Esophagus squamous epithelium (tissue), 4 donors: ENCODE data around the gene MON2.

Experiments
- POLR2A ChIP-seq, 4 donors: fragments of 450-650 bp; IDR thresholded peaks; one replicate each; pipeline ENCODE4 v1.6.1; 2017; ENCODE audit warnings: antibody characterized with exemption in 4 of 4, mild to moderate bottlenecking in 4 of 4, moderate library complexity in 3 of 4
- TF ChIP-seq, protein P1 (sequence below), 6 experiments: fragments of 450-650 bp in 4 of 6; fragments of 200-600 bp in 2 of 6; sonication (generic) in 2 of 6; IDR thresholded peaks; one replicate each; pipeline ENCODE4 v1.5.1; 2016 to 2019; ENCODE audit warnings: antibody characterized with exemption in 6 of 6, mild to moderate bottlenecking in 4 of 6, moderate library complexity in 4 of 6

DNA sequence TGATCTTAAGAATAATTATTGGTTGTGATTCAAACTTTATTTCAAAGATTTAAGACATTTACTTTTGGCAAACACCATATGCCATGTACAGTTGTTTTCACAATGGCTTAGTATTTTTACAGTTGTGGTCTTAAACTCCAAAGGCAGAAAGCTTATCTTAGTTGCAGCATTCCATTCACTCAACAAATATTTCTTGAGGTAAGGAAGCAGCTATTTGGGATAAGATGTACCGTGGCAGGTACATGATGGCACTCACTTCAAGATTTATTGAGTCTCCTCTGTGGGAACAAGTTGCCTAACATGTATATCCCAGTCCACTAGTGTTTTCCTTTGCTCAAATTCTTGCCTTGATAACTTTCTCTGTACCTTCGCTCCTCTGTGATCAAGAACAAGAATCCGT lies 8.0 kb upstream of the MON2 start:
- TF ChIP-seq, protein P1, sequence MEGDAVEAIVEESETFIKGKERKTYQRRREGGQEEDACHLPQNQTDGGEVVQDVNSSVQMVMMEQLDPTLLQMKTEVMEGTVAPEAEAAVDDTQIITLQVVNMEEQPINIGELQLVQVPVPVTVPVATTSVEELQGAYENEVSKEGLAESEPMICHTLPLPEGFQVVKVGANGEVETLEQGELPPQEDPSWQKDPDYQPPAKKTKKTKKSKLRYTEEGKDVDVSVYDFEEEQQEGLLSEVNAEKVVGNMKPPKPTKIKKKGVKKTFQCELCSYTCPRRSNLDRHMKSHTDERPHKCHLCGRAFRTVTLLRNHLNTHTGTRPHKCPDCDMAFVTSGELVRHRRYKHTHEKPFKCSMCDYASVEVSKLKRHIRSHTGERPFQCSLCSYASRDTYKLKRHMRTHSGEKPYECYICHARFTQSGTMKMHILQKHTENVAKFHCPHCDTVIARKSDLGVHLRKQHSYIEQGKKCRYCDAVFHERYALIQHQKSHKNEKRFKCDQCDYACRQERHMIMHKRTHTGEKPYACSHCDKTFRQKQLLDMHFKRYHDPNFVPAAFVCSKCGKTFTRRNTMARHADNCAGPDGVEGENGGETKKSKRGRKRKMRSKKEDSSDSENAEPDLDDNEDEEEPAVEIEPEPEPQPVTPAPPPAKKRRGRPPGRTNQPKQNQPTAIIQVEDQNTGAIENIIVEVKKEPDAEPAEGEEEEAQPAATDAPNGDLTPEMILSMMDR (IDR thresholded peaks at IDR 0.05): no peak
- TF ChIP-seq POLR2A (IDR thresholded peaks at IDR 0.05): no peak
